Parathyroid adenoma (tissue), 2 donors: ENCODE measurements around the gene ENPP7.

Experiments used
- H2AFZ ChIP-seq: fragments of 300-600 bp; sonication (generic); one replicate; pipeline ENCODE4 v1.7.0; 2017; ENCODE audit warnings: antibody characterized with exemption, mild to moderate bottlenecking
- H3K27ac ChIP-seq: fragments of 300-600 bp; sonication (generic); one replicate; pipeline ENCODE4 v1.7.0; 2017
- H3K27me3 ChIP-seq: fragments of 300-600 bp; sonication (generic); one replicate; pipeline ENCODE4 v1.7.0; 2017; ENCODE audit warnings: low read length; ENCODE audit not compliant: control insufficient read depth, insufficient read depth
- H3K36me3 ChIP-seq: fragments of 300-600 bp; sonication (generic); one replicate; pipeline ENCODE4 v1.7.0; 2017; ENCODE audit warnings: low read length; ENCODE audit not compliant: control insufficient read depth, insufficient read depth
- H3K4me1 ChIP-seq: fragments of 300-600 bp; sonication (generic); one replicate; pipeline ENCODE4 v1.7.0; 2017; ENCODE audit warnings: control low read depth
- H3K4me2 ChIP-seq: fragments of 300-600 bp; sonication (generic); one replicate; pipeline ENCODE4 v1.7.0; 2017; ENCODE audit warnings: low read length
- H3K4me3 ChIP-seq: fragments of 300-600 bp; sonication (generic); one replicate; pipeline ENCODE4 v1.7.0; 2017; ENCODE audit warnings: low read depth, low read length
- H3K79me2 ChIP-seq: fragments of 300-600 bp; sonication (generic); one replicate; pipeline ENCODE4 v1.7.0; 2017; ENCODE audit warnings: control low read depth
- H3K9ac ChIP-seq: fragments of 300-600 bp; sonication (generic); one replicate; pipeline ENCODE4 v1.7.0; 2017; ENCODE audit warnings: mild to moderate bottlenecking
- H3K9me3 ChIP-seq: fragments of 300-600 bp; sonication (generic); one replicate; pipeline ENCODE4 v1.7.0; 2017; ENCODE audit warnings: low read length; ENCODE audit not compliant: control insufficient read depth
- TF ChIP-seq, protein P1 (sequence below): fragments of 300-600 bp; sonication (generic); IDR thresholded peaks from one replicate; pipeline ENCODE4 v1.7.0; 2017; ENCODE audit warnings: antibody characterized with exemption, mild to moderate bottlenecking
- donor health status: primary hyperparathyroidism.

Gene ENPP7

DNA sequence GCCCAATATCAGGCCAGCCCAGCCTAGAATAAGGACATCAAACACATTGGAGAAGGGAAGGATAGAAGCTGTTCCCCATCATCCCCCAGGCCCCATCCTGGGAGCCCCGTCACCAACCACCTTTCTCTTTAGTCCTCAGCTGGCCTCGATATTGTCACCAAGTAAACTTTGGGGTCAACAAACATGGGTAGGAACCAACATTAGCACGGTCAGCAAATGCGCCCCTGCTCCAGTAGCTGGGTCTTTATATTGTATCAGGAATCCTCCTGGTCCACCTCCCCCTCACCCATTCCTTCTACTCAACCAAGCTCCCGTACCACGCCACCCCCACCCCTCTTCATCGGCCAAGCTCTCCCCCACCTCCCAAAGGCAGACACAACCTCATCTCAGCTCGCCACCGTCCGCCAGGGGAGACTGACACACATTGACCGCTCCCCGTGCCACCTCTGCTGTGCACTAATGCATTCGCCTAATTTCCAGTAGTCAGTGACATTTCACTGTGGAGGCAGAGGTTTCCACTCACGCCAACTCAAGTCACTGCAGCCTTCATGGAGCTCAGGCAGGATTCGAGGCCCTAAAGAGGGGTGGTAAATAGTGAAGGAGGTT is 26.5 kb downstream of the ENPP7 start:
- H3K4me1 ChIP-seq, result no peaks in the 10 kb centered on the region
- H3K36me3 ChIP-seq, result no peaks in the 10 kb centered on the region
- H3K27me3 ChIP-seq, result no peaks in the 10 kb centered on the region
- H3K4me2 ChIP-seq, result no peak overlapping the region
- H3K9me3 ChIP-seq, result no peaks in the 10 kb centered on the region
- H3K27ac ChIP-seq, result no peak overlapping the region
- no peak overlapping the region for H3K4me3 ChIP-seq
- H3K79me2 ChIP-seq, result no peaks in the 10 kb centered on the region
- TF ChIP-seq, protein P1, sequence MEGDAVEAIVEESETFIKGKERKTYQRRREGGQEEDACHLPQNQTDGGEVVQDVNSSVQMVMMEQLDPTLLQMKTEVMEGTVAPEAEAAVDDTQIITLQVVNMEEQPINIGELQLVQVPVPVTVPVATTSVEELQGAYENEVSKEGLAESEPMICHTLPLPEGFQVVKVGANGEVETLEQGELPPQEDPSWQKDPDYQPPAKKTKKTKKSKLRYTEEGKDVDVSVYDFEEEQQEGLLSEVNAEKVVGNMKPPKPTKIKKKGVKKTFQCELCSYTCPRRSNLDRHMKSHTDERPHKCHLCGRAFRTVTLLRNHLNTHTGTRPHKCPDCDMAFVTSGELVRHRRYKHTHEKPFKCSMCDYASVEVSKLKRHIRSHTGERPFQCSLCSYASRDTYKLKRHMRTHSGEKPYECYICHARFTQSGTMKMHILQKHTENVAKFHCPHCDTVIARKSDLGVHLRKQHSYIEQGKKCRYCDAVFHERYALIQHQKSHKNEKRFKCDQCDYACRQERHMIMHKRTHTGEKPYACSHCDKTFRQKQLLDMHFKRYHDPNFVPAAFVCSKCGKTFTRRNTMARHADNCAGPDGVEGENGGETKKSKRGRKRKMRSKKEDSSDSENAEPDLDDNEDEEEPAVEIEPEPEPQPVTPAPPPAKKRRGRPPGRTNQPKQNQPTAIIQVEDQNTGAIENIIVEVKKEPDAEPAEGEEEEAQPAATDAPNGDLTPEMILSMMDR, result no peak
- no peak overlapping the region for H3K9ac ChIP-seq
- no peak overlapping the region for H2AFZ ChIP-seq

DNA sequence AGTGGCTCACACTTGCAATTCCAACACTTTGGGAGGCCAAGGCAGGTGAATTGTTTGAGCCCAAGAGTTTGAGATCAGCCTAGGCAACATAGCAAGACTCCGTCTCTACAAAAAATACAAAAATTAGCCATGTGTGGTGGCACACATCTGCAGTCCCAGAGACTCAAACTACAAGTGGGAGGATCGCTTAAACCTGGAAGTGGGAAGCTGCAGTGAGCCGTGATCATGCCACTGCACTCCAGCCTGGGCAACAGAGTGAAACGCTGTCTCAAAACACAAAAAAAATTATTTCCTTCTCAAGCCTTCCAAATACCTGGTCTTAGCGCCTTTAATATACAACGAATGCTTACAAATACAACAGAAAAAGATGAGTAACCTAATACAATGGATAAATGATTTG is 27.5 kb downstream of the ENPP7 start:
- TF ChIP-seq, protein P1, result no peak
- H3K4me1 ChIP-seq, result no peaks in the 10 kb centered on the region
- H3K4me2 ChIP-seq, result no peak overlapping the region
- H3K36me3 ChIP-seq, result no peaks in the 10 kb centered on the region
- H3K4me3 ChIP-seq, result no peak overlapping the region
- H3K9me3 ChIP-seq, result no peaks in the 10 kb centered on the region
- H2AFZ ChIP-seq, result no peak overlapping the region
- no peaks in the 10 kb centered on the region for H3K27me3 ChIP-seq
- H3K9ac ChIP-seq, result no peak overlapping the region
- no peak overlapping the region for H3K27ac ChIP-seq
- H3K79me2 ChIP-seq, result no peaks in the 10 kb centered on the region

DNA sequence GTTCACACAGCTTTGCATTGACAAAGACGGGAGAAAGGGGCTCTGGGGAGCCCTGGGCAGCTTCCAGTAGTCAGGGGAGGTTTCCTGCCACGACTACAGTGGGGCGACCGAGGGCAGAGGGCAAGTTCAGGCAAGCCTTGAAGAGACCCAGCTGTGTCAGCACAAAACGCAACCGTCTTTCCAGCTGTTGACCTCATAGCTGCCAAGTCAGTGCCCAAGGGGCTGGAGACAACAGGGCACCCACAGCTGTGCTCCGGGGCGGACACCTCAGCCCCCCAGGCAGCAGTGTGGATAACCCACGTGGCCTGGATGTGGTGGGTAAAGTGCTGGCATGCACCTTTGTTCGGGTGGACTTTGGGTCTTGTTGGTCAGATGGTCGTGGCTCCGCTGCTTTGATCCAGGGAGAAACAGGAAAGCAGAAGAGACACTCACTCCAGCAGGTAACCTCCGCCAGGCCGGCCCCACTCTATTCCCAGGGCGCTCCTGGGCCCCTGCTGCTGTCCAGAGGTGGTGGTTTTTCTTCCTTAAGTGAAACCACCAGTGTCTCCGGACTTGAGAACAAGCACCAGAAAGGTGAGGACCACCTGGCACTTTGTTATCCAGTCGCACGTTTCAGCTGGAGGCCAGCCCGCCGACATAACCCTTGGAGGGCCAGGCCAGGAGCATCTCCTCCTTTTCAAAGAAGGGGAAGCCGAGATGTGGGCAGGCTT is 29.6 kb downstream of the ENPP7 start:
- H2AFZ ChIP-seq, result no peak overlapping the region
- no peaks in the 10 kb centered on the region for H3K27me3 ChIP-seq
- H3K27ac ChIP-seq, result no peak overlapping the region
- no peak overlapping the region for H3K9ac ChIP-seq
- H3K36me3 ChIP-seq, result no peaks in the 10 kb centered on the region
- H3K9me3 ChIP-seq, result no peaks in the 10 kb centered on the region
- TF ChIP-seq, protein P1, result no peak
- H3K4me1 ChIP-seq, result no peaks in the 10 kb centered on the region
- H3K4me2 ChIP-seq, result no peak overlapping the region
- no peaks in the 10 kb centered on the region for H3K79me2 ChIP-seq
- H3K4me3 ChIP-seq, result no peak overlapping the region

DNA sequence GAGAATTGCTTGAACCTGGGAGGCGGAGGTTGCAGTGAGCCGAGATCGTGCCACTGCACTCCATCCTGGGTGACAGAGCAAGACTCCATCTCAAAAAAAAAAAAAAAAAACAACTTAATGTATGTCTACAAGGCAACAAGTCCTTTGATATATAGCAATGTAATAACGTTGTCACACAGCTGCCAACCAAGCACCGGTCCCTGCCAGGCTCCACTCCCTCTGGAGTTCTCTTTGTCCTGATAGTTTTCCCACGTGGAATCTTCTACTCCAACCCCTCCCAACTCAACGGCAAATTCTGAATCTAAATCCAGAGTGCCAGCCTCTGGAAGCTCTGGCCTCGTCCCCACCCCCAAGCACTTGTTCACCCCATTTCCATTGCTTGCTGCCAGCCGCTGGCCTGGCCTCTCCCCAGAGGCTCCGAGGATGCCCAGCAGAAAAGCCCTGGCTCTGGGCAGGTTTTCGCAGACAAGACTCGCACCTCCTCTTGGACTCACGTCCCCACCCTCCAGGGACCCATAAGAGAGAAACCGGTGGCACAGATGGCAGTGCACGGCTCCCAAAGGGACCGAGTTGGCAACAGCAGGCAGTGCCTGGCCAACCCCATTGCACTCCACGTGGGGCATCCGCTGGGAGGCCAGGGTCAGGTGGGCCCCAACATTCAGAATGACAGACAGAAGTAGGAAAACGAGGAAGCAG is 31.3 kb downstream of the ENPP7 start:
- Histone ChIP-seq H3K4me2 (no peak overlapping the region), H3K9me3 (no peaks in the 10 kb centered on the region)
- TF ChIP-seq, protein P1, result no peak

More for the DNA sequence above, 31.3 kb downstream of the ENPP7 start:
- Histone ChIP-seq H3K9ac (no peak overlapping the region), H3K27me3 (no peaks in the 10 kb centered on the region), H3K36me3 (no peaks in the 10 kb centered on the region), H3K79me2 (no peaks in the 10 kb centered on the region), H3K27ac (no peak overlapping the region), H3K4me3 (no peak overlapping the region), H2AFZ (no peak overlapping the region), H3K4me1 (no peaks in the 10 kb centered on the region)
